ENCODE results near the gene TMEM270. TPM values are rescaled to one million over a fixed set of nuclear protein-coding genes. Genes with fewer than 3 reads are reported as not detected.
"Not testable (repeated sequence)": the region's sequence is repeated elsewhere in the genome, so short reads cannot be mapped to it uniquely, and the experiment has no call there.

Gene TMEM270
- total RNA-seq, 4 donors from 2014 or later: not detected

- Histone ChIP-seq H3K9me3 (no peaks in the 10 kb centered on the region), H3K36me3 (no peaks in the 10 kb centered on the region), H3K4me1 (peaks cover 0 to 23% (median 3%) of the 10 kb centered on the region in 4 donors), H3K27me3 (no peaks in the 10 kb centered on the region), H3K4me3 (peak within 1 kb of the TSS; percentile 47 to 75 (median 50)), H3K27ac (peak within 1 kb of the TSS; percentile 66 to 91 (median 79))
- WGBS, 2 donors: 7 to 8% methylated on average over 23 to 41 of the region's 45 CpGs
- TF ChIP-seq POLR2A (IDR thresholded peaks at IDR 0.05) (peak in 1 of 2 donors; percentile 82), EP300 (IDR thresholded peaks at IDR 0.05) (peak in 1 of 2 donors; percentile 88)
- TF ChIP-seq, protein P1, sequence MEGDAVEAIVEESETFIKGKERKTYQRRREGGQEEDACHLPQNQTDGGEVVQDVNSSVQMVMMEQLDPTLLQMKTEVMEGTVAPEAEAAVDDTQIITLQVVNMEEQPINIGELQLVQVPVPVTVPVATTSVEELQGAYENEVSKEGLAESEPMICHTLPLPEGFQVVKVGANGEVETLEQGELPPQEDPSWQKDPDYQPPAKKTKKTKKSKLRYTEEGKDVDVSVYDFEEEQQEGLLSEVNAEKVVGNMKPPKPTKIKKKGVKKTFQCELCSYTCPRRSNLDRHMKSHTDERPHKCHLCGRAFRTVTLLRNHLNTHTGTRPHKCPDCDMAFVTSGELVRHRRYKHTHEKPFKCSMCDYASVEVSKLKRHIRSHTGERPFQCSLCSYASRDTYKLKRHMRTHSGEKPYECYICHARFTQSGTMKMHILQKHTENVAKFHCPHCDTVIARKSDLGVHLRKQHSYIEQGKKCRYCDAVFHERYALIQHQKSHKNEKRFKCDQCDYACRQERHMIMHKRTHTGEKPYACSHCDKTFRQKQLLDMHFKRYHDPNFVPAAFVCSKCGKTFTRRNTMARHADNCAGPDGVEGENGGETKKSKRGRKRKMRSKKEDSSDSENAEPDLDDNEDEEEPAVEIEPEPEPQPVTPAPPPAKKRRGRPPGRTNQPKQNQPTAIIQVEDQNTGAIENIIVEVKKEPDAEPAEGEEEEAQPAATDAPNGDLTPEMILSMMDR (IDR thresholded peaks at IDR 0.05): peak in 1 of 5 experiments; percentile 14
- peak; percentile 88 to 92 for DNase-seq (ENCODE audit: low spot score in 2 of 2)
Measured at GRCh38 chr7:73842067-73842976, 18.6 kb upstream of the TMEM270 start, which contains the start of gene METTL27. Gene METTL27 (minus strand): TSS chr7:73842516. CDS start chr7:73842140, 376 bp downstream.

GRCh38 chr7:73844131-73844547 lies 16.8 kb upstream of the TMEM270 start:
- H3K27ac ChIP-seq: no peak overlapping the region
- no peaks in the 10 kb centered on the region for H3K36me3 ChIP-seq
- peaks cover 0 to 26% (median 3%) of the 10 kb centered on the region in 4 donors for H3K4me1 ChIP-seq
- whole genome bisulfite sequencing, 2 donors: 50 to 51% methylated on average over 9 of the region's 9 CpGs
- no peak for DNase-seq (ENCODE audit: low spot score in 2 of 2)
- TF ChIP-seq EP300 (IDR thresholded peaks at IDR 0.05) (no peak), POLR2A (IDR thresholded peaks at IDR 0.05) (no peak)
- TF ChIP-seq, protein P1 (IDR thresholded peaks at IDR 0.05): no peak
- no peaks in the 10 kb centered on the region for H3K9me3 ChIP-seq
- H3K4me3 ChIP-seq: no peak overlapping the region
- no peaks in the 10 kb centered on the region for H3K27me3 ChIP-seq

DNA sequence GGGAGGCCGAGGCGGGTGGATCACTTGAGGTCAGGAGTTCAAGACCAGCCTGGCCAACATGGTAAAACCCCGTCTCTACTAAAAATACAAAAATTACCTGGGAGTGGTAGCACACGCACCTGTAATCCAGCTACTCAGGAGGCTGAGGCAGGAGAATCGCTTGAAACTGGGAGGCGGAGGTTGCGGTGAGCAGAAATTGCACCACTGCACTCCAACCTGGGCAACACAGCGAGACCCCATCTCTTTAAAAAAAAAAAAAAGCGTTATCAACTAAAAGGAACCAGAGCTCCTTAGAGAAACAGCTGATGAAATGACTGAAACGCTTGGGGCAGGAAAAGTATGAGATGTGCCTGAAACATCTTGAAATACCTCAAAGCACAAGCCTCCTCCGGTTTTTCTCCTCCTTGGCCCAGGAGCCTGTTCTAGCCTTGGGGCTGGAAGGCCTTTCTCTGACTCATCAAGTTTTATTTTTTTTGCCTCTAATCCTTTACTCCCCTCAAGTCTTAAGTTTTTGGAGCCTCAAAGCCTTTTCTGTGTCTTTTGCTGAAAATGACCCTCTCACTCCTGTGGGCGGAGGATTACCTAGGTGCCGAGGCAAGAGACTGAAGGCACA lies 16.0 kb upstream of the TMEM270 start:
- Histone ChIP-seq H3K36me3 (no peaks in the 10 kb centered on the region), H3K27me3 (no peaks in the 10 kb centered on the region), H3K27ac (peak overlapping the region in 2 of 4 donors; percentile 41 to 48), H3K4me3 (no peak overlapping the region), H3K9me3 (no peaks in the 10 kb centered on the region), H3K4me1 (peaks cover 0 to 30% (median 3%) of the 10 kb centered on the region in 4 donors)
- 79 to 83% methylated on average over 13 of the region's 13 CpGs for WGBS, 2 donors
- DNase-seq (ENCODE audit: low spot score in 2 of 2): no peak
- TF ChIP-seq POLR2A (IDR thresholded peaks at IDR 0.05): no peak
- TF ChIP-seq, protein P1 (IDR thresholded peaks at IDR 0.05): no peak
- no peak for TF ChIP-seq EP300 (IDR thresholded peaks at IDR 0.05)

GRCh38 chr7:73845701-73846195 lies 15.2 kb upstream of the TMEM270 start:
- not testable (repeated sequence) for H3K36me3 ChIP-seq; H3K9me3 ChIP-seq; DNase-seq (ENCODE audit: low spot score in 2 of 2); H3K27me3 ChIP-seq; H3K4me3 ChIP-seq
- peak overlapping the region in 2 of 4 donors; percentile 29 to 41 for H3K27ac ChIP-seq
- 61 to 73% methylated on average over 12 of the region's 12 CpGs for WGBS, 2 donors
- H3K4me1 ChIP-seq: peaks cover 0 to 38% (median 3%) of the 10 kb centered on the region in 4 donors

DNA sequence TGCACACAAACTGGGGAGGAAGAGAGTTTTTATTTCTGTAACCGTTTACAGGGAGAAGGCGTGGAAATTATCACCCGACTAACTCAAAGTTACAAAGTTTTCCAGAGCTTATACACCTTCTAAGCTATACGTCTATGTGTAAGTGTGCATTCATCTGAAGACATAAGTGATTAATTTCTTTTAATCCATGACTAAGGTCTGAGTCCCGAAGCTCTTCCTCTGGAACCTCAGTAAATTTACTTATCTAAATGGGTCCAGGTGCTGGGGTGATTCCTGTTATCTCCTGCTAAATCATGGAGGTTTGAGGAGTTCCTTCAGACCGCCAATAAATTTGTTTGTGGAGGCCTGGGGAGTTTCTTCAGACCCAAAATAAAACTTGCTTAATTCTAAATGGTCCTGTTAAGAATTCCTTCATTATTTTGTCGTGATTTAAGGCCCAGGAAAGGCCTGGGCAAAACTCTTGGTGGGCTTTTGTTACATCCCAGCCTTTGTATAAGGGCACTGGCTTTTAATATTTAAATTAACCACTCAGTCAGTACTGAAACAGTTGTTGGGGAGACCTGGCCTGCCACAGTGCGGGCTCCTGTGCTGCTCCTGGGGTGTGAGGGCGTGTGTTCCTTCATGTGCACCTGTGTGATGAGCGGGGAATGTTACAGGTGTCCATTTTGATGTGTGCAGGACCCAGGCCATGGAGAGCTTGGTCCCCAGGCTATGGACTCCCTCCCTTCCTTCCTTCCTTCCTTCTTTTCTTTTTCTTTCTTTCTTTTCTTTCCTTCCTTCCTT lies 12.8 kb upstream of the TMEM270 start:
- Histone ChIP-seq H3K27me3 (no peaks in the 10 kb centered on the region), H3K9me3 (no peaks in the 10 kb centered on the region), H3K36me3 (no peaks in the 10 kb centered on the region), H3K4me3 (no peak overlapping the region), H3K4me1 (peaks cover 0 to 43% (median 9%) of the 10 kb centered on the region in 4 donors), H3K27ac (no peak overlapping the region)
- no peak for DNase-seq (ENCODE audit: low spot score in 2 of 2)
- TF ChIP-seq EP300 (IDR thresholded peaks at IDR 0.05) (no peak), POLR2A (IDR thresholded peaks at IDR 0.05) (no peak)
- TF ChIP-seq, protein P1 (IDR thresholded peaks at IDR 0.05): no peak
- WGBS, 2 donors: 90 to 91% methylated on average over 10 of the region's 10 CpGs
